ENCODE results near the gene RAB10.

GRCh38 chr2:26157580-26157979 lies 123.7 kb downstream of the RAB10 start:
- TF ChIP-seq, protein P1, sequence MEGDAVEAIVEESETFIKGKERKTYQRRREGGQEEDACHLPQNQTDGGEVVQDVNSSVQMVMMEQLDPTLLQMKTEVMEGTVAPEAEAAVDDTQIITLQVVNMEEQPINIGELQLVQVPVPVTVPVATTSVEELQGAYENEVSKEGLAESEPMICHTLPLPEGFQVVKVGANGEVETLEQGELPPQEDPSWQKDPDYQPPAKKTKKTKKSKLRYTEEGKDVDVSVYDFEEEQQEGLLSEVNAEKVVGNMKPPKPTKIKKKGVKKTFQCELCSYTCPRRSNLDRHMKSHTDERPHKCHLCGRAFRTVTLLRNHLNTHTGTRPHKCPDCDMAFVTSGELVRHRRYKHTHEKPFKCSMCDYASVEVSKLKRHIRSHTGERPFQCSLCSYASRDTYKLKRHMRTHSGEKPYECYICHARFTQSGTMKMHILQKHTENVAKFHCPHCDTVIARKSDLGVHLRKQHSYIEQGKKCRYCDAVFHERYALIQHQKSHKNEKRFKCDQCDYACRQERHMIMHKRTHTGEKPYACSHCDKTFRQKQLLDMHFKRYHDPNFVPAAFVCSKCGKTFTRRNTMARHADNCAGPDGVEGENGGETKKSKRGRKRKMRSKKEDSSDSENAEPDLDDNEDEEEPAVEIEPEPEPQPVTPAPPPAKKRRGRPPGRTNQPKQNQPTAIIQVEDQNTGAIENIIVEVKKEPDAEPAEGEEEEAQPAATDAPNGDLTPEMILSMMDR (IDR thresholded peaks at IDR 0.05): no peak
- TF ChIP-seq EZH2phosphoT487 (IDR thresholded peaks at IDR 0.05) (no peak), EZH2 (IDR thresholded peaks at IDR 0.05) (no peak)
